Brain pericyte (primary cell): ENCODE measurements around the gene PALM3.

Experiments used
- DNase-seq: peaks from one replicate; pipeline ENCODE4 v3.0.0-alpha.2; 2012; ENCODE audit warnings: low read depth, low spot score

PALM3 gene, protein sequence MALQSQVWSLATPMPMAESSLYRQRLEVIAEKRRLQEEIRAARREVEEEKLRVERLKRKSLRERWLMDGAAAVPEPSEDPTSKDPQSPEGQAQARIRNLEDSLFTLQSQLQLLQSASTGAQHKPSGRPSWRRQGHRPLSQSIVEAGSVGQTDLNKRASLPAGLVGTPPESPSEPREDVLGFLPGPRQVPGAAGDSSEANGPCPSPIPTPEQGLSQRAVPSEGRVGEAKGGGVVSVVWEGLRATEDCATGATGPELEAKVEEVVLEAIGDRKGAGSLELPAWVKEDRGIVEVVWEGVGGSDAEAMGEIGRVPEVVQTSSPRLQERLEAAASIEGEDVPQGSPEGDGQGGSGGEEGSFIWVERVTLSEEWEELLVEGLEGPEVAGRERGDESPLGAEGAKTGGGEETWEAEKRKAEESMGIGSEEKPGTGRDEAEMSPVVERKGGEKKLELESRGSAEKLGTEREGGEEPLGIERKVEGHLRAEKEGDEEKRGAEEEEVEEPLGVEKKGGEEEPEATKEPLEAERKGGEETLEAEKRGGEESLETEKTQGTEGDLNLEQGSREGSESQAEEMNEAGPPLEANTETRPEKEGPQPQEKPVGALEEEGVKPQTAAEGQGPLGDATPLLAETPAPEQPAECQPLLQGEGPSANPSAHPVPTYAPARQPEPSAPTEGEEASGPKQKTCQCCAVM

DNA sequence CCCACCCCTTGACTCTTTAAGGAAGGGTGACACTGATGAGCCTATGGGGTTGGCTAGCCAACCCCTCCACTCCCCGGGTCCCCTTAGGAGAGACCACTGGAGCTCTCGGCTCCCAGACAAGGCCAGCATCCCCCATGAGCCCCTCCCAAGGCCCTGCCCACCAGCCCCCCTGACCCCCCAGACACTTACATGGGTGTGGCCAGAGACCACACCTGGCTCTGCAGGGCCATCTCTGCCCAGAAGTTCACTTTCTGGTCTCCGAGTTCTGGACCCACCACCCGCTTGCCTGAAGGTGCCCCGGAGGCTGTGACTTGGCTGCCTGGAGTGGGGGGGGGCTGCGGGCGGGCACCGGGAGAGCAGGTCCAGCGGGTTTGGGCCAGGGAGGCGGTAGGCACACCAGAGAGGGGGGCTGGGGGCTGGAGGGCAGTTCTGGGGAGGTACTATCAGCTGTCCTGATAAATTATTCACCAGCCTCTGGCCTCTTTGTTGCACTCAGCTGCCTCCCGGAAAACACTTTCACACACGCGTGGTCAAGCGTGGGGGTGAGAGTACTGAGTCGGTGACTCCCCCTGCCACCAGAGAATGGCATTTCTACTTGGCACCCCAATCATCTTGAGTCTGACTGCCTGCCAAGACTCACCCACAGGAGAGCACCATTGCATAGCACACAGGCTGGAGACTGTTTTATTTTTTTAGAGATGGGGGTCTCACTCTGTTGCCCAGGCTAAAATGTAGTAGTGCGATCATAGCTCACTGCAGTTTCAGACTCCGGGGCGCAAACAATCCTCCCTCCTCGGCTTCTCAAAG is at the start of gene PALM3:
PALM3 (minus strand) TSS at position 326 of the 807 bp plus-strand sequence; CDS start at position 230, 96 bp downstream.
- no peak for DNase-seq

DNA sequence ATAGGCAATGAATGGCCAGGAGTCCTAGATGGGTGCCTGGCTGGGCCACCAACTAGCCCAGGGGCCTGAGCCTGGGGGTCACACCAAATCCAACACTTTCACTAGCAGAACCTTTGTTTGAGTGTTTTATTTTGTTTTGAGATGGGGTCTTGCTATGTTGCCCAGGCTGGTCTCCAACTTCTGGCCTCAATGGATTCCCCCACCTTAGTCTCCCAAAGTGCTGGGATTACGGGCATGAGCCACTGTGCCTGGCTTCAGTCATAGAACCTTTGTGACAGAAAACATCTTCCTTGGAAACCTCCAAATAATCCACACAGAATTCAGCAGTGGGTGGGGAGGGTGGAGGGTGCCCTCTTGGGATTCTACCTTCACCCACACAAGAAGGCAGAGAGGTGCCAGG is 49.6 kb upstream of the PALM3 start:
- no peak for DNase-seq

DNA sequence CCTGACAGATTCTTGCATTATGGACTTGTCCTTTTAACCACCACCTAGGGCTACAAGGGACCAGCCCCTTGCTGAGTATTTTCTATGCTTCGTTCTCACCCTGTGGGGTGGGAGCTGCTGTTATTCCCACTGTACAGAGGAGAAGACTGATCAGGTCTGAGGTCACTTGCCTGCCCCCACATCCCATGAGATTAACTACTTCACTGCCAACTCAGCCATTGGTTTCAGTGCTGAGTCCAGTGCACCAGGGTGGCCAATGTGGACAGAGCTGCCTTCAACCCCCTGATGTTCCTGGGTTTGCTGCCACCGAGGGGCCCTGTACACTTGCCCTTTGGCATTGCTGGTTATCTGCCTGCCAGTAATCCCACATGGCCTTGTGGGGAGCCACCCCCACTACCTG is 48.8 kb upstream of the PALM3 start:
- DNase-seq = no peak

DNA sequence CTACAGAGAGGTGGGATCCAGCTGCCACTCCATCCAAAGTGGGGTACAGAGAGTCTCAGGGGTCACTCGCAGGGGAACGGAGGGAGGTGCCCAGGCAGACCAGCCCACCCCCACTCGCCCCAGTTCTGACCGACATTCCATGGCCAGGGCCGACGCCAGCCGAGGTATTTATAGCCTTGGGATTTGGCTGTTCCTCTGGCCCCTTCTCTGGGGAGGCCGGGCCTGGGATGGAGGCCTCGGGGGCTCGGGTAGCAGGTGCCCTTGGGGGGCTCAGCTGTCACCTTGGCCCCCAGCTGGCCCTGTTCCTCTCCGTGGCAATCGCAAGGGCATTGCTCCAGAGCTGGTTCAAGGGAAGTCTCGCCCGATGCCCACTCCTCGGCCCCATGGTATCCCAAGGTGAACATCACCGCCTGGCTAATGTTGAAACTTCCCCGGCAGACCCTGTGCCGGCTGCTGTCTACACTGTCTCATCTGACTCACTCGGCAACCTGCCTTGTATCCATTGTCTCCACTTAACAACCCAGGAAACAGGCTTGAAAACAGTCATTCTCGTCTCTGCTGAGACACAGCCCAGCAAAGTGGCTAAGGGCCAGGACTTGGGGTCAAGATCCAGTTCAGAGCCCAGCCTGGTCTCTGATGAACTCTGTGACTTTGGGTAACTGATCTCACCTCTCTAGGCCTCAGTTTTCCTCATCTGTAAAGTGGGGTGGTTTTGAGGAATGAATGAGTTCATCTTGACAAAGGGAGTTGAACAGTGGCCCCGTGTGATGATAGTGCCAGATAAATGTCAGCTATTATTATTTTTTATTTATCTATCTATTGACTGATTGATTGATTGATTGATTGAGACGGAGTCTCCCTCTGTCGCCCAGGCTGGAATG is 45.9 kb upstream of the PALM3 start:
- no peak for DNase-seq

DNA sequence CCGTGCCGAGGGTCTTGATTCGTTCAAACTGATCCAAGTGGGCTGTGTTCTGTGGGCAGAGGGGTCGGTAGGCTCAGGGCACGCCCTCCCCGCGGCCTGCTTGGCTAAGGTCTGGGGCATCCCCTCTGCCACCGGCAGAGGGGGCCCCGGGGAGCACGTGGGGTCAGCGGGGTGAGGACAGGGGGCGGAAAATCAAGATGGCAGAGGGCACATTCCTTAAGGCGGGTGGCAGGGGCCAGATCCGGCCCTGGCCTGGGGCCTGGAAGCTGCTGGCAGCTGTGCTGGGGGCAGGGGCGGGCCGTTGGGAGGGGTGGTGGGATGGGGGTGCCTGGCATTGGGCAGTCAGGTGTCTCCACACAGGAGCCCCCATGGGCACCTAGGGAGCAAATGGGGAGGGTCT is 45.0 kb upstream of the PALM3 start:
- no peak for DNase-seq

DNA sequence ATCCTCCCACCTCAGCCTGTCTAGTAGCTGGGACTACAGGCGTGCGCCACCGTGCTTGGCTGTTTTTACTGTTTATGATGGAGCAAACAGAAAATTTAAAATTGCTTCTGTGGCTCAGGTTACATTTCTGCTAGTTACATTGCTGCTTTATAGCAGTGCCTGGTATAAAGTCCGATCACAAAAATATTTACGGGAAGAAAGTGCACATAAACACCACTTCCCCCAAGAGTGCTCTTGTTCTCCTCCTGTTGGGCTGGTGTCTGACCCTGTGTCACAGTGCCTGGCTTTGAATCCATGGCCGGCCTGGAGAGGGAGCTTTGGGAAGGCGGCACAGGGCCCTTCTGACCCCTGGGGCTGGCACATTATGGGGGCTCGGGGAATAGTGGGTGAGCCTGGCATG is 43.8 kb upstream of the PALM3 start:
- DNase-seq = no peak

DNA sequence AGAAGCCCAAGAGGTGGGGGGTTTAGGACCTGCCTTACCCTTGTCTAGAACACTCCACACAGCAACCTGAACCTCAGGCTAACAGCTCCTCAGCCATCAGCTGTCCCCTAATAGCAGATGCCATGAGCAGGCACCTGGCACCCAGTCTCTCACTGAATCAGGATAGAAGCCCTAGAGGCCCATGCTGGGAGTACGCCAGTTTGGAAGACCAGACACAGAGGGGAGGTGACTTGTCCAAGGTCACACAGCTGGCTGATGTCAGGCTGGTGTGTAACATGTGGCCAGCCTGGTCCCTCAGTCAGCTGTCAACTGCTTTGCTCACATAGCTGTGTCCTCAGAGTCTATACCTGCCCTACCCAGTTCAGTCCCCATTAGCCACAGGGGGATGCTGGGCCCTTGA is 41.4 kb upstream of the PALM3 start:
- DNase-seq = no peak

DNA sequence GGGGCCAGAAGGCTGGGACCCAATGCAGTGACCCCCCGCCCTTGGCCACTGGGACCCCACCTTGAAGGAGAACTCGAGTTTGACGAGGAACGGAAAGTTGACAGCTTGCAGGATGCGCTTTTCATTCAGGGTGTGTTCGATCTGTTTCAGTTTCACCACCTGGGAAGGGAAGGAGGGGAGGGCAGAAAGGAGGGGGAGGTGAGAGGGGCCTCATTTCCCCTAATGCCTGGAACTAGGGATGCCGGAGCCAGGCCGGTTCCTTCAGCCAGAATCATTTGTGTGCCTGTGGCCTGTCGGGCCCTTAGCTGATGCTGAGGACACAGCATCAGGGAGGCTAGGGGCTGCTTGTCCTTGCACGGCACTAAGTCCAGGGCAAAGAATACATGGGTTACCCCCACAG is 40.9 kb upstream of the PALM3 start:
- DNase-seq = no peak

DNA sequence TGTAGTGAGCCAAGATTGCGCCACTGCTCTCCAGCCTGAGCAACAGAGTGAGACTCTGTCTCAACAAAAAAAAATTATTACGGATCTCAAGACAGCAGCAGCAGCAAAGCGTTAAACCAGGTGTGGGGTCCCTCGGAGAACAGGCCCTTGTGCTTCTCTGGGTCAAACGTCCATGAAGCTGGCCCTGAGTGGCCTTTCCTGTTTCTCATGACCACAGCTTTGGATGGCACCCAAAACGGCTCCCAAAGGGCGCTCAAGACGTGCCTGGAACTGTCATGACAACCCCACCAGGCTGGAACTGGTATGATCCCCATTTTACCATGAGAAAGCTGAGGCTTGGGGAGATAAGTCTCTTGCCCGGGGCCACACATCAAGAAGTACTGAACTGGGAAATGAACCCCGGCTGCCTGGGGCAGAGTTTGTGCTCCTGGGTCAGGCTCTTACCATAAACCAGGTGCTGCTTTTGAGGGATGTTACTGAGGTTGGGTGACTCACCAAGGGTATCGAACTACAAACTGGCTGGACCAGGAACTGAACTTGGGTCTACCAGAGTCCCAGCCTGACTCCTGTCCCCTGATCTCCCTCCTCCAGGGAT is 40.3 kb upstream of the PALM3 start:
- no peak for DNase-seq

DNA sequence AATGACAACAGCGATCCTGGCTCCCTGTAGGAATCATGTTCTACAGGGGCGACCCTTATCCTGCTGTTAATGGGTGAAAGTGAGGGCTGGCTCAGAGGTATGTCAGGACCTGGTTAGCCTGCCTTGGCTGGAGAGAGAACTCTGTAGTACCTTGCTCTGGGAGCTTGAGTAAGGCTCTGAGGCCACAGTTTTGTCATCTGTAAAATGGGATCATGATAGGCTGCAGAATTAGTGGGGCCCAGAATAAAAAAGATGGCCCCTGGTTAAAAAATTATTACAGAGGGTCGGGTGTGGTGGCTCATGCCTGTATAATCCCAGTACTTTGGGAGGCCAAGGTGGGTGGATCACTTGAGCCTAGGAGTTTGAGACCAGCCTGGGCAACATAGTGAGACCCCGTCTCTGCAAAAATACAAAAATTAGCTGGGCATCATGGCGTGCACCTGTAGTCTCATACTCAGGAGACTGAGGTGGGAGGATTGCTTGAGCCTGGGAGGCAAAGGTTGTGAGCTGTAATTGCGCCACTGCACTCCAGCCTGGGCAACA is 39.2 kb upstream of the PALM3 start:
- no peak for DNase-seq

DNA sequence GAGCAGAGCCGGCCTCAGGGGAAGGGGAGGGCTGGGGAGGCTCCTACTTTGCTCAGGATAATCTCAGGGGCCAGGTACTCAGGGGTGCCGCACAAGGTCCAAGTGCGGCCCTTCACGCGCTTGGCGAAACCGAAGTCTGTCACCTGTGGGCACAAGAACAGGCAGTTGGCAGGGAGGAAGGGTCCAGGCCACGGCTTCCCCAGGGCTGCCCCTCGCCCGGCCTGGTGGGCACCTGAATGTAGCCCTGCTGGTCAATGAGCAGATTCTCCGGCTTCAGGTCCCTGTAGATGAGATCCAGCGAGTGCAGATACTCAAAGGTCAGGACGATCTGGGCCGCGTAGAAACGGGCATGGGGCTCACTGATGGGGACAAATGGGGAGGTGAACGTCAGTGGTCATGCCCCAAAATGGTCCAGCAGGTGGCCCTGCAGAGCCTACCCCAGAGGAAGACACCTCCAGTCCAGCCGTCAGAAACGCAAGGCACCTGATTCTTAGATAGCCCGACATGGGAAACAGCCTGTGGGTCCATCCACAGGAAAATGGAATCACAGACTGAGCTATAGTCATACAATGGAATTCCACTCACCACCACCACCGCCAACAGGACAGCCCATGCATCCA is 35.8 kb upstream of the PALM3 start:
- no peak for DNase-seq

DNA sequence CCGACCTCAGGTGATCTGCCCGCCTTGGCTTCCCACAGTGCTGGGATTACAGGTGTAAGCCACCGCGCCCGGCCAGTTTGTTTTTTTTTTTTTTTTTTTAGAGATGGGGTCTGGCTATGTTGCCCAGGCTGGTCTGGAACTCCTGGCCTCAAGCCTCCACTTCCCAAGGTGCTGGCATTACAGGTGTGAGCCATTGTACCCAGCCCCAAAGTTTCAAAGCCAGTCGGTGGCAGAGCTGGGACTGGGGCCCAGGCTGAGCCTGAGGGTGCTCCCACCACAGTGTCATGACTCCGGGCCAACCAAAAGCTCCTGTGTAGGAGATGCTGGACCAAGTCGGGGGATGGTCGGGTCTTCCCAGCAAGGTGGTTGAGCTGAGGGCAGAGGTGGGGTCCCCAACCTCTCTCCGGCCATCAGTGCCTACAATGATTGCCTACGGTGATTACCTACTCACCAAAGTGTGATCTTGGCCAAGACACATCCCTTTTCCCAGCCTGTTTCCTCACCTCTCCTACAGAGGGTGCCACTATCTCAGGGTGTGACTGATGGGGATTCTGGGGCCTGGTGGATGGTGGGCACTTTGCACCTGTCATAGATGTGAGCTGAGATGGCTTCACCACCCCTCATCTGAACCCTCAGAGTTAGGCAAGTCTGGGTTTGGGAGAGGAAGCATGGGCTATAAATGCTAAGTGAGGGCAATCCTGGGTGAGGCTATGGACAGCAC is 34.6 kb upstream of the PALM3 start:
- DNase-seq = no peak

DNA sequence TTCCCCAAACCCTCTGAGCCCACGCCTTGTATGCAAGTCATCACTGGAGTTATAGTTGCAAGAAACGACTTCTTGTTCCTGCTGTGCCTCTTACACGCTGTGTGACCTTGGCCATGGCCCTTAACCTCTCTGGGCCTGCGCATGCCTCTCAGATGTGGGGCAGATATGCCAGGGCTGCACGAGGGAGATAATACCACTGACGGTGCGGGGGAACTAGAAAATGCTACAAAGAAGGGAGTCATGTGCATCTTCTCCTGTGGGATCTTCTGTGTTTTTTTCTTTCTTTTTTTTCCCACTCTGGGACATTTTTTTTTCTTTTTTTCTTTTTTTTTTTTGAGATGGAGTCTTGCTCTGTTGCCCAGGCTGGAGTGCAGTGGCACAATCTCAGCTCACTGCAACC is 33.0 kb upstream of the PALM3 start:
- no peak for DNase-seq

DNA sequence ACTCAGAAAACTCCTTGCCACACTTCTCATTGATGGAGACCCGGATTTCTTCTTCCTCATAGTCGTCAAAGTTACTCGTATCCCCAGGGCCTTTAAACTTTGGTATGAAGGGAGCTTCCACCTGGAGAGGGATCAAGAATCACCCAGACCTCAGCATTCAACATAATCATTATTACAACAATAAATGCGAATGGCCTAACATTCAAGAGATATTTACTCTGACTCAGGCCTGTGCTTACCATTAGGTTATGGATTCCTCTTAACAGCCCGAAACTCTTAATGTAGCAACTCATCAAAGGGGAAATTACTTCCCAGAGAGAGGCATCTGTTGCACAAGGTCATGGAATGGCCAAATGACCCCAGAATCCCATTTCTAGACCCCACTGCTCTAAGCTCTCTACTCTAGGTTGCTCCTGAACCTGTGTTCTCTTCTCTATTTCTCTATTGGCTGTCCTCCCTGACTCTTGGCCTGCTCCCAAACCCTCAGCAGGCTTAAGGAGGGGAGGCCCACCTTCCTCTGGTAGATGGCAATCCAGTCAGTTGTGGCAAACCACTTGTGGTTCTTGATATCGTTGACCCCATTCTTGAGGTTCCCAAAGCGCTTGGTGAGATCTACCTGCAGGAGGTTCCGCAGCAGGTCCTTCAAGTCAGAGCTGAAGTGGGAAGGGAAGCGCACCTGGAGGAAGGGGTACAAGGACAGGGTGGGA is 31.4 kb upstream of the PALM3 start:
- no peak for DNase-seq

DNA sequence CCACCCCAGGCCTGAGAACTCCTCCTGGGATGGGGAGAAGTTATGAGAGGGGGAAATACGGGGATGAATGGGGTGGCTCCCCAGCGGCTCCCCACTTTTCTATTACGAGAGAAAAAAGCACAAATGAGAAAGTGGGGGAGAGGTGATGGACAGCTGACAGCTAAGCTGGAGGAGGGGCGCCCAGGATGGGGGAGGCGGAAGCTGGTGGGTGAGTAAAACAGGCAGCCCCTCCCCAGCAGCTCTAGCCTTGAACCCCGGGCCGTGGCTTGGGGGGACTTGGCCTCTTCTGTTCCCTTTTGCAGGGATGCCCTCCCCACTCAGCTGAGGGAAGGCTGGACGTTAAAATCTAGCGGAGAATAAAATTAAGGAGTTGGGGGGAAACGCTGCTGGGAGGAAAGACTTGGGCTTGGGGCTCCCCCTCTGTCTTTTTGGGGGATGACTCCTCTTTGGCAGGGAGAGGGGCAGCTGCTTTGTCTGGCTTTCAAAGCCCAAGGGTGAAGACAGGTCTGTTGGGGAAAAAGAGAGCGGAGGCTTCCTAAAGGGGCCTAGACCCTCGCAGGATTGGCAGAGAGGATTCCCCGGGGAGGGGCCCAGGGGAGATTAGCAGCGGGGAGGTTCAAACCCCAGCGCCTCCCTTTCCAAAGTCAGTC is 30.1 kb upstream of the PALM3 start:
- DNase-seq = no peak

DNA sequence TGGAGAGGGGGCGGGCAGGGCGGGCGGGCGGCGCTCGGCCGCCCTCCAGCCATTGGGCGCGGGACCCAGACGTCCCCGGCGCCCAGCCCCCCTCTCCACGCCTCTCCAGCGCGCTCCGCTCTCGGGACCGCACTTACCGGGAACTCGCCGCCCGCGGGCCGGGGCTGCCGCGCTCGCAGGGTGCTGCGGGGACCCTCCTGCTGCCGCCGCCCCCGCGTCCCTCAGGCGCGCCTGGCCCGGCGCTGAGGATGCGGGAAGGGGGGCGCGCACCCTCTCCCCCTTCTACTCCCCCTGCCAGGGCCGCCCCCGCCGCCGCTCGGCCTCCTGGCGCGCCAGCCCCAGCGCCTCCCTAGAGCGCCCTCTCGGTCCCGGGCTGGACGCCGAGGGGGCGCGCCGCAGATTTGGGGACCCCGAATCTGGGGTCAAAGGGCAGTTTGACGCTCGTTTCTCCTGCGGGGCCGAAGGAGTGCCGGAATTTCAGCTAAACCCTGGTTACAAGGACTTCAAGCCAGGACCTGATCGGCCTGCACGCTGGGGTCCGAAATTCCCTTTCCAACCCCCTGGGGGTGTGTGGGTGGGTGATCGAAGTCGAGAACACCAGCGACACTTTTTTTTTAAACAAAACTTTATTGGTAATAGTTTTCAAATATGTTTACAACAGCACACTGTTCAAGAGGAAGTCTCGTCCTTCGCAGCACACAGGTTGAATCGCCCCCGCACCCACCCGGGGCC is 29.4 kb upstream of the PALM3 start:
- DNase-seq = no peak

DNA sequence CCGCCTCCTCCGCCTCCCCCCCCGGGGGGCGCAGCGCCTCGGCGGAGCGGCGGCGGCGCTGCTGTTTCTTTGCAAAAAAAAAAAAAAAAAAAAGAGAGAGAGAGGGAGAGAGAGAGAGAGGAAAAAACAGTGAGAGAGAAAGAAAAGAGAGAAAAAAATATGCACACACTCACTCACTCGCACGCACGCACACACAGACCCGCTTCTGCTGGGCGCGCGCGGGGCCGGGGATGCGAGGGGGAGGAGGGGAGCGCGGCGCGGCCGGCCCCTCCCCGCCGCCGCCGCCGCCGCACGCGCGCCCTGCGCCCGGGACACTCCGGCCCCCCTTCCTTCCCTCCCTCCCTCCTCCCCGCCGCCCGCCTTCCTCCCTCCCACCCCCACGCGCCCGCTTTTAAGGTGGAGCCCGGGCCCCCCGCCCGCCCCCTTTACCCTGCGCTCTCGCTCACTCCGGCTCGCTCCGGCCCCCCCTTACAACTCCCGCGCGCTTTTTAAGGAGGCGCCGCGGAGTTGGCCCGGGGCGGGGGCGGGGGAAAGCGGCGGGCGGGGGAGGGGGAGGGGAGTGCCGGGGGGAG is 28.7 kb upstream of the PALM3 start, which contains the start of gene SAMD1:
SAMD1 (minus strand) TSS at position 243 of the 572 bp plus-strand sequence.
- DNase-seq = no peak
